ELF-1 (cell line): ENCODE measurements around the gene COL8A2.

ENCODE experiments used
- DNase-seq: peaks from one replicate; pipeline ENCODE4 v3.0.0-alpha.2; 2016; ENCODE audit warnings: low read depth, low spot score

The COL8A2 gene

DNA sequence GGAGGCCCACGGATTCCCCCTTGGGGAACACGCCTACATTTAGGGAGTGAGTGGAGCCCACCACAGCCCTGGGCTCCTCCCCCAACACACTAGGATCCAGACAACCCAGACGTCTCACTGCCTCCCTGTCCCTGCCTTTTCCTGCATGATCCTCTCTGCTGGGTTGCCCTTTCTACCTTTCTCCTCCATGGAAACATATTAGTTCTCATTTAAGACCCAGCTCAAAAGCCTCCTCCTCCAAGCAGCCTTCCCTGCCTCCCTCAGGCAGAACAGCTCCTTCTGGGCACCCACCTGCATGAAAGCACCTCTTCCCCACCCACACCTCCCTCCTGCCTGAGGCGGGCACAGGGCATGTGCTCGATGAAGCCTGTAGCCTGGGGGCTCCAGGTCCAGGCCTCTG, 10.7 kb downstream of the COL8A2 start:
- DNase-seq, result peak; percentile 36

DNA sequence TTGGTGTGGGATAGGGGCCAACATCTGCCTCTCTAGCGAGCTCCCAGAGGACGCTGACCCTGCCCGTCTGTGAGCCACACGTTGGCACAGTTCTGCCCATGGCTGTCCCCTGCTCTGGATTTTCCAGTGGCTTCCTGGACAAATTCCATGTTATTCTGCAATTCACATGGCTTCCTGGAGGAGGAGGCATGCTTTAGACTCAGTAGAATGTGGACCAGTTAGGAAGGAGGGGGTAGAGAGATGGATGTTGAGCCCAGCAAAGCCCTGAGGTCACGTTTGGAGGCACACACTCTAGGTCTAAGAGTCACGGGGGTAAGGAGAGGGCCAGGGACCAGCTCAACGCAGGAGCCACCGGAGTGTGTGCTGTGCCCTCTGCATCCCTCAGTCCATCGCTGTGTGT, 12.2 kb downstream of the COL8A2 start:
- no peak for DNase-seq

DNA sequence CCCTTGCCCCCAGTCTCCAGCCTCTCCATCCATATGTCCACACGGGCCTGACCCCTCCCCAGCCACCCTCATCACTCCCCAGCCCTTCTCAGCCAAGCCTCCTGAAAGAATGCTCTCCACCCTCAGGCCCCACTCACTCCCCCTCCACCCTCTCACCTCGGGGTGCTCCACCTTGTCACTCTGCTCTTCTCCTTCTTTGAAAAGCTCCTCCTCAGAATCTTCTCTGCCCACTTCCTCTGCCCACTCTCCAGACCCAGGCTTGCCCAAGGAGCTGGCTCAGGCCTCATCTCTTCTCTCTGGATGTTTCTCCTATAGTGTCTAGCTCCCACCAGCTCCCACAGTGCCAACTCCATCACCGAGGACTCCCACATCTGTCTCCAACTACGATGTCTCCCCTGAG, 13.9 kb downstream of the COL8A2 start:
- no peak for DNase-seq

DNA sequence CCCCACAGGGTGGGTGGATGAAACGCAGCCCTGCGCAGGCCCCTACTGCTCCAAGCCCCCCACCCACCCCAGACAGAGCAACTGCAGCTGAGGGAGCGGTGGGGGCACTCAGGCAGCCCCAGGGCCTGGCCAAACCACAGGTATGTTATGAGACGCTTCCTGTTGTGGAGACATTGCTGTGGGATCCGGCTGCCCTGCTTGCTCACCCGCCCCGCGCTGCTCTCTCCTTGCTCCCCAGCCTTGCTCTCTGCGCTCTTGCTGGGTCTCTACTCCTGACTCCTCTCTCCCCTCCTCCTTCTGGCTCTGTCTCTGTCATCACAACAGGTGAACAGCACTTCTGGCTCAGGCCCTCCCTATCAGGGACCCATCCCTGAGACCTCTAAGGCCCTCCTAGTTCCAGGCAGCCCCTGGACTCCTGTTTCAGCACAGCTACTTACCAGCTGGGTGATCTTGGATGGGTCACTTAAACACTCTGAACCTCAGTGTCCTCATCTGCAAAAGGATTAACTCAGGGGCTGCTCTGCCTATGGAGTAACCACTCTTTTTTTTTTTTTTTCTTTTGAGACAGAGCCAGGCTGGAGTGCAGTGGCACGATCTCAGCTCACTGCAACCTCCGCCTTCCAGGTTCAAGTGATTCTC, 15.9 kb downstream of the COL8A2 start:
- DNase-seq, result no peak

DNA sequence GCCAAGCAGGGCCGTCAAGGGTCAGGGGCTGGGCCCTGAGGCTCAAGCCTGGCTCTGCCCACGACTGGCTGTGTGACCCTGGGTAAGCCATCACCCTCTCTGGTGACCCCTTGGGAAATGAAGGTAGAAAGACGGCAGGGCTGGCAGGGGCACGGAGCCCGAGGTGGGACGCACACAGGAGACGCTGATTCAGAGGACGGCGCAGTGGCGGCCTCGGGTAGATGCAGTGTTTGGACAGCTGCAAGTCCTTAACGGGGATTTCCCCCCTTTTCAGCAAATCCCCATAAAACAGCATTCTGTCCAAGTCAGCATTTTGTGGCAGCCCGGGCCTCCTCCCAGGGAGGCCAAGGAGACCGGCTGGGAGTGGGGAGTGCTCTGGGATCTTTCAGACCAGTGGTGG, 16.7 kb downstream of the COL8A2 start:
- DNase-seq, result no peak

DNA sequence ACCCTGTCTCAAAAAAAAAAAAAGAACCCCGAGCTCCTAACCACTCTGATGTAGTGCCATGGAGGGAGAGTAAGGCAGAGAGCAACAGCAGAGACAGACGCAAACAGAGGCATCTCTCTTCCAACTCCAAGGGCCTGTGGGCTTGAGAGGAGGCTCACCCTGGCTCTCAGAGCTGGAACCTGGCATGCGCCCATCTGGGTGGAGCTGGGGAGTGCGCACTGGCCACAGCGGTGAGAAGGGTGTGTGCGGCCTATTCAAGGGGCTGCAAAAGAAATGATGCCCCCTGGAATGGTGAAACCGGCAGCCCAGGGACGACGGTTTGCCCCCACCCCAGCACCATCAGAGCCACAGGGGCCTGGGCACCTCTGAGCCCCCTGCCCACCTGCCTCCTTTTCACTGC, 17.6 kb downstream of the COL8A2 start:
- DNase-seq, result no peak

DNA sequence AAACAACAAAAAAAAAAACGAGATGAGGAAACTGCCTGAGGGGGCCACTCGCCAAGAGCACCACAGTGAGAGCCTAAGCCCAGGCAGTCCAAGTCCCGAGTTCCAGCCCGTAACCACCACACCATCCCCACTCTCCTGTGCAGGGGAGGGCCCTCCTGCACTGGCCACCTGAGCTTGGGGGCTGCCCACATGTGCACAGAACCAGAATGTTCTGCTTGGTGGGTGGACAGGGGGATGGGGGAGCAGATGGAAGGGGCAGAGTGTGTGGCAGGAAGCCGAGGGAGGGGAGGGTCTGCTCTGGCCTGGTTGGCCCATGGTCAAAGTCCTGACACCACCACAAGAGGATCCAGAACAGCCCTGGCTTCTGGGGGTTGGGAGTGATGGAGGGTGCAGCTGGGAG, 18.8 kb downstream of the COL8A2 start:
- no peak for DNase-seq

DNA sequence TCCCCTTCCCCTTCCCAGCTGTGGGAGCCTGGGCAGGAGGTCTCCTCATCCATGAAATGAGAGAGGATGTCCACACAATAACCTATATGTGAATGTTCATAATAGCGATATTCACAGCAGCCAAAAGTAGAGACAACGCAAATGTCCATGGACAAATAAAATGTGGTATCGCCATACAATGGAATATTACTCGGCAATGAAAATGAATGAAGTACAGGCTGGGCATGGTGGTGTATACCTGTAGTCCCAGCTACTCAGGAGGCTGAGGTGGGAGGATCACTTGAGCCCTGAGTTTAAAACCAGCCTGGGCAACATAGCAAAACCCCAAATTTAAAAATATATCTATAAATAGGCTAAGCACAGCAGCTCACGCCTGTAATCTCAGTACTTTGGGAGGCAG, 23.5 kb downstream of the COL8A2 start:
- no peak for DNase-seq

DNA sequence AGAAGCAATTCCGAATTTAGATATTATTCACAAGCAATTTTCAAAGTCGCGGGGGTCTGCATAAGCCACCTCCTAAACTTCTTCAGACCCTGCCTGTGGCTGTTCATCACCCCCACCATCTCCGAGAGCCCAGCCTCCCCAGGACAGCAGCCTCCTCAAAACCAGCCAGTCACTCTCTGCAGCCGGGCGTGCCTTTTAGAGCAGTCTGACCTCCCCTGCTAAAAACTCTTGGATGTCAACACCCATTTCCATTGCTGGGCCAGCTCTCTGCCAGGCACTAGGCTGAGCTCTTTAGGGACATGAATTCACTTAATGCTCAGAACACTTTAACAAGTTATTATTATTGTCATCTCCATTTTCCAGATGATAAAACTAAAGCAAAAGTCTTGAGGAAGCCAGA, 24.6 kb downstream of the COL8A2 start:
- DNase-seq, result no peak

DNA sequence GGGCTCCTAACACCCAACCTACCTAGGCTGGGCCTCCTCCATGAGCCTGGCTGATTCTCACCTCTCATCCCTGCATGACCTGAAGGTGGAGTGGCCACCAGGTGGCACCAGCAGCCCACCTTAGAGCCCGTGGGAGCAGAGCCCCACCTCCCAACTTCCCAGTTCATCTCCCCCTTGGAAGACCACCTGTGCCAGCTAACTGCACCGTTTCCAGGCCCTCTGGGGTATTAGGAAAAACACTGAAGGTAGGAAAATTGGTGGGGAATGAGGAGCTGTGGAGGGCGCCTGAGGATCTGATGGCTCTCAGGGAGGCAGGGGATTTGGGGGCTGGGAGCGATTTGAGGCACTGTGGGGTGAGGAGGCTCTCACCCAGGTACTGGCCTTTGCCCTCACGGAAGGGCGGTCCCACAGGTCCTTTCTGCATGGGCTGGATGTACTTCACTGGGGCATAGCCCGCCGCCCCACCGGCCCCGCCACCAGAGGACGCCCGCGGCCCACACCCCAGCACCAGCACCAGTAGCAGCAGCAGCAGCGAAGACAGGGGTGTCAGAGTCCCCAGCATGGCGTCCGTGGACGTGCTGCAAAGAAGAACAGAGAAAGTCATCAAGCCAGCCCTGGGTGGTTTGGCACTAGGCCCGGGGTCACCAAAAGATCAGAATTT, 25.2 kb downstream of the COL8A2 start:
- DNase-seq, result peak; percentile 92

DNA sequence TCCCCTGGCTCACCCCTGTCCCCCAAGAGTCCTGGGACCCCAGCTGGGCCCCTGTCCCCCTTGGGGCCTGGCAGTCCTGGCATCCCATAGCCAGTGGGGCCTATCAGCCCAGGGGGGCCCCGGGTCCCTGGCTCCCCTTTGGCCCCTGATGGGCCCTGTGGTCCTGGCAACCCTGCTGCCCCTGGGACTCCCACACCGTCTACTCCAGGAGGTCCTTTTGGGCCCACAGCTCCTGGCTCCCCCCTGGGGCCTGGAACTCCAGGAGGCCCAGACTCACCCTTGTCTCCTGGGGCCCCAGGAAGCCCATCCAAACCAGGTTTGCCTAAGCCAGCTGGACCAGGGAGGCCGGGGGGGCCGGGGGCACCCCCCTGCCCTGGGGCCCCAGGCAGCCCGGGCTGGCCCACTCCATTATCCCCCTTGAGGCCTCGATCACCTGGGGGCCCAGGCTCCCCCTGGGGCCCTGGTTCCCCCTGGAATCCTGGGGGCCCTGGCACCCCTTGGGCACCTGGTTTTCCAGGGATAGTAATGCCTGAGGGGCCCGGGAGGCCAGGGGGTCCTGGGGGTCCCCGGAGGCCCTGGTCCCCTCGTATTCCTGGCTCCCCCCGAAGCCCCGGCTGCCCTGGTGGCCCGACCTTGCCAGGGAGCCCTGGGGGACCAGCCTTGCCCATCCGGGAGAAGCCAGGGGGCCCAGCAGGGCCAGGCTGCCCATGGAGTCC, 26.2 kb downstream of the COL8A2 start:
- DNase-seq, result no peak

DNA sequence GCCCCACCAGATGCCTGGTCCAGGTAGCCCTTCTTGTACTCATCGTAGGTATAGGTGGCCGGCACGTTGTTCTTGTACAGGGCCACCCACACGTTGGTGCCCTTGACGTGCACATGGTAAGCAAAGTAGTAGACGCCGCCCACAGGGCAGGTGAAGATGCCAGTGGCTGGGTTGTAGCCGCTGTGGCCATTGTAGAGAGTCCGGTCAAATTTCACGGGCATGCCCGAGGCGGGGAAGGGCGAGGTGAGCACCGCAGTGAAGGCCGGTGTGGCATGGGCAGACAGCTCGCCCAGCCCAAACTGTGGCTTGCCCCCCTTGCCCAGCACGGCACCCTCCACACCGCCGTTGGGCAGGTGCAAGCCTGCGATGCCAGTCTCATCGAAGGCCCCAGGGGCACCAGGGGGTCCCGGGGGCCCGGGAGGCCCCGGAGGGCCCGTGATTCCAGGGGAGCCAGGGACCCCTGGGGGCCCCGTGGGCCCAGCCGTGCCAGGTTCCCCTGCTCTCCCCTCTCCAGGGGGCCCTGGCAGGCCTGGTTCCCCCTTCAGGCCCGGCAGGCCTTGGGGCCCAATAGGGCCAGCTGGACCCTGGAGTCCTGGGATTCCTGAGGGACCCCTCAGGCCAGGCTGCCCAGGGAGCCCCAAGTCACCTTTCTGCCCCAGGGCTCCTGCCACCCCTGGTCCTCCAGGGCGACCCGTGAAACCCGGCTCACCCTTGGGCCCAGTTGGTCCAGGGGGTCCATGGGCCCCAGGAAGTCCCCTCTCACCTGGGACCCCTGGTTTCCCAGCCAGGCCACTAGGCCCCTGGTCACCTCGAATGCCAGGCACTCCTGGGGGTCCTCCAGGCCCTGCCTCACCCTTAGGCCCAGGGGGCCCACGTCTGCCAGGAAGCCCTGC, 27.1 kb downstream of the COL8A2 start:
- DNase-seq, result no peak

DNA sequence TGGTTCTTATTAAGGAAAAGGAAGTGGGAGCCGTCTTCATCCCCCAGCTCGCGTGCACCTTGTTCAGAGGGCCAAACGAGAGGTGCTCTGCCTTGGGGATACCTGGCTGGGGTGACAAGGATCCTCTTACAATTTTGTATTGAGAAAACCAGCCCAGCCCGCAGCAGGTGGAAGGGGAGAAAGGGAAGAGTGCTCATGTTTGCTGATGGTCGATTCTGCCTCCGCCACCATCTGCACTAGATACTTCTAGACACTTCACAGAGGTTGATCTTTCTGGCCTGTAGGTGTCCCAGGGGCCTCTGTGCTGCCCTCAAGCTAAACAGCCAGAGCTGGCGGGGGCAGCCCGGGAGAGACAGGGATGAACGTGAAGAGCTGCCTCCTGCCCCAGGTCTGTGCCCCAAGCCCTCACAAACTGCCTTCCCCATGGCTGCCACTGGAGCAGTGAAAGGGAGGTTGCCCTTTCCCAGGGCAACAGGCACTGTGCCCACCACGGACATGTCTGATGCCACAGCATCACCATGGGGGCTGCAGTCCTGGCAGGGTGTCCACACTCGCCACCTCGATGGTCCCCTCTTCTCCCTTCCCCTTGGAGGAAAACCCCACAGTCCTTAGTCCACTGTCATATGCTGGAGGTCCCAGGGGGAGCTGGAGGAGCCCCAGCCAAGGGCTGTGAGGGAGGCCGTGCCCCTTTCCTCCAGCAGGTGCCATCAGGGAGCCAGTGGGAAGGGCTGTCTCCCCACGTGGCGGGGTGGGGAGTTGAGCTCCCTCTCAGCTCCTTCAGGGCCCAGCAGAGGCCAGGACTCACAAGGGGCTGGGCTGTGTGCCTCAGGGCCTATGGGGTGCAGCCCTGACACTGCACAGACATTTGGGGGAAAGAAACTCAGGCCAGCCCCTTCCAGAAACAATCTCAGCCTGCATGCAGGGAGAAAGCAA, 28.3 kb downstream of the COL8A2 start:
- DNase-seq, result peak; percentile 67

DNA sequence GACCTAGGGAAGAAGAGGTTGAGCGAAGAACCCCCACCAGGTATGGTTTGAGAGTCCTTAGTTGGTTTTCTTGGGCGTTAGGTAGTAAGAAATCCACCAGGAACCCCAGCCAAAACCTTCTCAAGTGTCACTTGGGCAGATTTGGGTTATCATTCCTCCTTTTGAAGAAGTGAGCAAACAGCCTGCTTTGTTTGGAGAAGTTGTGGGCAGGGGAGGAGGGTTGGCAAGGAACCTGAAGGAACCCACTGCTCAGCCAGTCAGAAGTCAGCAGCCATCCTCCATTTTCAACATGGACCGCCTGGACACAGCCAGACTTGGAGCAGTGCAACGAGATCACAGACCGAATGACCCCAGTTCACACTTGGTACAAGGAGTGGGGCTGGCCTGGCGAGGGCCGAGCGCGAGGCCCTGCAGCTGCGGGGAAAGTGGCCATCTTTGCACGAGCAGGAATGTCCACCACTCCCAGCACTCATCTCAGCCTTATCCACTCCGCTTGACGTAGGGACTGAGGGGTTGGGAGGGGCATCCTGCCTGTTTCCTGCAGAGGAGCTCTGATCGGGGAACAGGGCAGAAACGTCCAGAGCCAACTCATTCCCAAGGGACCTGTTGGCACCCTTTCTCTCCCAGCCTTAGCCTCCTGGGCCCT, 29.1 kb downstream of the COL8A2 start:
- no peak for DNase-seq

DNA sequence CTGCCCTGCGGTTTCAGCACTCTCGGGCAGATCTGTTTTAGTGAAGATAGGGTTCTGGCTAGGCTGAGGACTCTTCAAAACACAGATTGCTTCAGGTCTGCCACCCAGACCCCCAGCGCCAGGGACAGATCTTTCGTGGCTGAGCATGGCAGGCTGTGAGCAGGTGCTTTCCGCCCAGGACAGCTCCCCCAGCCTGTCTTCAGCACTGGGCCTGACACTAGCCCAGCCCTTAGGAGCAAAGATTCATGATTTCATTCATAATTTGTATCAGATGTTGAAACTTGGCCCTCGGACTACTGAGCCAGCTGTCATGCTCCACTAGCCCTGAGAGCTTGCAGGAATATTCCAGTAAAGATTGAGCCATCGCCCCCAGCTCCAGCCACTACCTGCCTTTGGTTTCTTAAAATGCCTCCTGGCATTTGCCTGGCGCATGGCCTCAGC, 30.4 kb downstream of the COL8A2 start:
- DNase-seq, result no peak

DNA sequence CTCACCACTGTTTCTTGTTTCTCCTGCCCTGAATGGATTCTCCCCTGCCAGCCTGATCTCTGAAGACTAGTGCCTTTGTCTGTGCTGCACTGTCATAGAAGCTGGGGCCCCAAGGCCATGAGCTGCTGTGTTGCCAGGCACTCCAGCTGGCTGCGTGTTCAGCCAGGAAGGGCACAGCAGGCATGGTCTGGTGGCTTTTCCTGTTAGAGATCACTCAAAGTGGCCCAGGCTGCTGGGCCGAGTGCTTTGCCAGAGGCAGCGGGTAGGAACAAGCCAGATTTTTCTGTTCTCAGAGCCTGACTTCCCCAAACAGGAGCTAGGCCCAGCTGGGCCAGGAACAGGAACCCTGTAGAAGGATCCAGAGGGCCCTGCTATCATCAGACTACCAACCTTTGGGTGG, 31.1 kb downstream of the COL8A2 start:
- DNase-seq, result no peak

DNA sequence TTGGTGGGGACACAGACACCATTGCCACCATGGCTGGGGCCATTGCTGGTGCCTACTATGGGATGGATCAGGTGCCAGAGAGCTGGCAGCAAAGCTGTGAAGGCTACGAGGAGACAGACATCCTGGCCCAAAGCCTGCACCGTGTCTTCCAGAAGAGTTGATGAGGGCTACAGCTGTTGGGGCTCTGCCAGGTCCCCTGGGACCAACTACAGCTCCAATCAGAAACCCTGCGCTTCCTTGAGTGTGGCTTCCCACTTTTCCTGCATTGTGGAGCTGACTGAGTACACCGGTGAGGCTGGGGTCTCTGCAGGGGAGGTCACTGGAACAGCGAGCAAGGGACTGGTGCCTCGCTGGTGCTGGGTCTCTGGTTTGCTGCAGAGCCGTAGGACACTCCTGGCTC, 31.8 kb downstream of the COL8A2 start:
- DNase-seq, result no peak

DNA sequence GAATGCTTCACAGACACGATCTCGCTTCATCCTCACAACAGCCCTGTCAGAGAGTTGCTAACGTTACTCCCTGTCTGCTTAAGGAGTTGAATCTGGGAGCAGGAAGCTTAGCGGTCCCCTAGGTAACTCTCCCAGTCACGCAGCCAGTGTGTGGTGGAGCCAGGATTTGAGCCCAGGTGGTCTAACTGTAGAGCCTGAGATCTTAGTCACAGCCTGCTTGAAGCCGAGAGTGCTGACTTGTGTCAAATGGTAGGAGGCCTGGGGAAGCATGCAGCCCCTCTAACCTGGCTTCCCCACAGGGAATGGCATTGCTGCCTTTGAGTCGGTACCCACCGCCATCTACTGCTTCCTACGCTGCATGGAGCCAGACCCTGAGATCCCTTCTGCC, 32.2 kb downstream of the COL8A2 start:
- DNase-seq, result no peak

DNA sequence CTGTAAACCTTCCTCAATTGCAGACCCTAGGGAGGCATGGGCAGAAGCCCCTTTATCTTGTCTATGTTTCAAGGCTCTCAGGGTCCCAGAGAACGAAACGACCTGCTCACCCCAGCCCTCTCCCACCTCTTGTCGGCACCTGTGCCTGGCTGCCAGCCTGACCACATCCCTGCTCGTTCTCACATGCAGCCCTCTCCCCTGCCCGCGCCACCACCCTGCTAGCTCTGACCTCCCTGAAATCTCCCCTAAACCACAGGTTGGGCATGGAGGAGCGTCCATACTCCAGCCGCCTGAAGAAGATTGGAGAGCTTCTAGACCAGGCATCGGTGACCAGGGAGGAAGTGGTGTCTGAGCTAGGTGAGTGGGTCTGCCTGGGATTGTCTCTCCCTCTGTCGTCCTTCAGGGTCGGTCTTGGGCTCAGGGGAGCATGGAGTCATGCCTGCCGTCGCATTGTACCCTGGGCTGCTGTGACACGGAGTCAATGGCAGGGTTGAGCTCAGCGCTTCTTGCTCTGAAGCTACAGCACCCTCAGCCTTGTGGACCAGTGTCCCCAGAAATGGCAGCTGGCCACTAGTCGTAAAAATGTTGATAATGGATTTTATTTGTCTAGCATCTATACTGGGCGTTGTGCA, 32.7 kb downstream of the COL8A2 start:
- DNase-seq, result no peak

DNA sequence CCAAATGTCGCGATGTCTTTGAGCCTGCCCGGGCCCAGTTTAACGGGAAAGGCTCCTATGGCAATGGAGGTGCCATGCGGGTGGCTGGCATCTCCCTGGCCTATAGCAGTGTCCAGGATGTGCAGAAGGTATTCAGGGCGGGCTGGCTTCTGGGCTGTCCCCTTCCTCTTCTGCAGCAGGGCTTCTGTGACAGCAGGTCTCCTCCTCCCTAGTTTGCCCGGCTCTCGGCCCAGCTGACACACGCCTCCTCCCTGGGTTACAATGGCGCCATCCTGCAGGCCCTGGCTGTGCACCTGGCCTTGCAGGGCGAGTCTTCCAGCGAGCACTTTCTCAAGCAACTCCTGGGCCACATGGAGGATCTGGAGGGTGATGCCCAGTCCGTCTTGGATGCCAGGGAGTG, 33.3 kb downstream of the COL8A2 start:
- DNase-seq, result no peak
